ENCODE measurements around the gene PMEPA1. TPM values are rescaled to one million over a fixed set of nuclear protein-coding genes. Genes with fewer than 3 reads are reported as not detected.

The PMEPA1 gene
- total RNA-seq, 1 donor: 0.86 TPM

GRCh38 chr20:57603120-57603519 lies 106.7 kb downstream of the PMEPA1 start:
- DNase-seq (ENCODE audit: low read depth): no peak
- no peak for TF ChIP-seq CTCF (IDR thresholded peaks at IDR 0.05; ENCODE audit: insufficient read depth, low read depth, low read length)
- H3K4me3 ChIP-seq (ENCODE audit: low read depth, low read length): no peak overlapping the region

GRCh38 chr20:57601737-57602136 lies 108.1 kb downstream of the PMEPA1 start:
- TF ChIP-seq CTCF (IDR thresholded peaks at IDR 0.05; ENCODE audit: insufficient read depth, low read depth, low read length): no peak
- H3K4me3 ChIP-seq (ENCODE audit: low read depth, low read length): no peak overlapping the region
- DNase-seq (ENCODE audit: low read depth): no peak

GRCh38 chr20:57601211-57601570 lies 108.6 kb downstream of the PMEPA1 start:
- no peak for DNase-seq (ENCODE audit: low read depth)
- H3K4me3 ChIP-seq (ENCODE audit: low read depth, low read length): no peak overlapping the region
- no peak for TF ChIP-seq CTCF (IDR thresholded peaks at IDR 0.05; ENCODE audit: insufficient read depth, low read depth, low read length)

GRCh38 chr20:57600320-57601210 lies 109.2 kb downstream of the PMEPA1 start:
- H3K4me3 ChIP-seq (ENCODE audit: low read depth, low read length): no peak overlapping the region
- TF ChIP-seq CTCF (IDR thresholded peaks at IDR 0.05; ENCODE audit: insufficient read depth, low read depth, low read length): no peak
- DNase-seq (ENCODE audit: low read depth): no peak

- H3K4me3 ChIP-seq (ENCODE audit: low read depth, low read length): no peak overlapping the region
- DNase-seq (ENCODE audit: low read depth): no peak
- no peak for TF ChIP-seq CTCF (IDR thresholded peaks at IDR 0.05; ENCODE audit: insufficient read depth, low read depth, low read length)
Measured at GRCh38 chr20:57598491-57598890, 111.3 kb downstream of the PMEPA1 start.

Other genes with a start within 250 kb of the PMEPA1 start
- not detected in 2 replicates for gene CTCFL, start 184.9 kb downstream of the PMEPA1 start, total RNA-seq
- gene PCK1, start 148.9 kb downstream of the PMEPA1 start, total RNA-seq: not detected in 2 replicates
- gene ZBP1, start 89.6 kb downstream of the PMEPA1 start, total RNA-seq: not detected in 2 replicates

Measured in fibroblast of villous mesenchyme (primary cell).